HG03175 (cell line): ENCODE measurements around the gene COL15A1.

Source experiments
- ATAC-seq: cut with Tn5 transposase; IDR thresholded peaks from one replicate; pipeline ENCODE4 v1.9.1; 2021; ENCODE audit warnings: mild to moderate bottlenecking, moderate library complexity; ENCODE audit not compliant: unreplicated experiment

The COL15A1 gene

GRCh38 chr9:98915599-98915998 is 28.1 kb upstream of the COL15A1 start:
- no peak for ATAC-seq

GRCh38 chr9:98916660-98917059 is 27.0 kb upstream of the COL15A1 start:
- ATAC-seq, result no peak

GRCh38 chr9:98917746-98918487 is 25.8 kb upstream of the COL15A1 start:
- ATAC-seq, result no peak

GRCh38 chr9:98921732-98922131 is 22.0 kb upstream of the COL15A1 start:
- ATAC-seq, result no peak

GRCh38 chr9:98922721-98923435 is 20.8 kb upstream of the COL15A1 start:
- ATAC-seq, result no peak

GRCh38 chr9:98923451-98924123 is 20.1 kb upstream of the COL15A1 start:
- ATAC-seq, result no peak

- ATAC-seq, result no peak
Measured at GRCh38 chr9:98924946-98925820, 18.5 kb upstream of the COL15A1 start.

- ATAC-seq, result no peak
Measured at GRCh38 chr9:98925956-98926355, 17.8 kb upstream of the COL15A1 start.

GRCh38 chr9:98927724-98928123 is 16.0 kb upstream of the COL15A1 start:
- ATAC-seq, result no peak

- ATAC-seq, result no peak
Measured at GRCh38 chr9:98929071-98929470, 14.6 kb upstream of the COL15A1 start.

GRCh38 chr9:98929895-98930341 is 13.8 kb upstream of the COL15A1 start:
- no peak for ATAC-seq

GRCh38 chr9:98930792-98931191 is 12.9 kb upstream of the COL15A1 start:
- ATAC-seq, result no peak

GRCh38 chr9:98931600-98932389 is 11.9 kb upstream of the COL15A1 start:
- no peak for ATAC-seq

- no peak for ATAC-seq
Measured at GRCh38 chr9:98933185-98933584, 10.5 kb upstream of the COL15A1 start.

- ATAC-seq, result no peak
Measured at GRCh38 chr9:98933890-98934289, 9.8 kb upstream of the COL15A1 start.

- ATAC-seq, result no peak
Measured at GRCh38 chr9:98935071-98935505, 8.6 kb upstream of the COL15A1 start.

GRCh38 chr9:98940276-98940675 is 3.4 kb upstream of the COL15A1 start:
- no peak for ATAC-seq

GRCh38 chr9:98941946-98942523 is 1.7 kb upstream of the COL15A1 start:
- ATAC-seq, result no peak

- ATAC-seq, result no peak
Measured at GRCh38 chr9:98942906-98943681, 613 bp upstream of the COL15A1 start.
